HG02943 (cell line): ENCODE data around the gene PLD4.
"Not testable (repeated sequence)": the region's sequence is repeated elsewhere in the genome, so short reads cannot be mapped to it uniquely, and the experiment has no call there.

Experiments used
- ATAC-seq: cut with Tn5 transposase; IDR thresholded peaks from one replicate; pipeline ENCODE4 v1.9.1; 2021; ENCODE audit warnings: mild to moderate bottlenecking, low read depth, moderate library complexity; ENCODE audit not compliant: unreplicated experiment

PLD4 gene

GRCh38 chr14:104897330-104898194, 27.1 kb upstream of the PLD4 start:
- ATAC-seq = no peak

- ATAC-seq = no peak
Measured at GRCh38 chr14:104898195-104898558, 26.5 kb upstream of the PLD4 start.

- no peak for ATAC-seq
Measured at GRCh38 chr14:104898870-104899510, 25.7 kb upstream of the PLD4 start.

- no peak for ATAC-seq
Measured at GRCh38 chr14:104899781-104900180, 24.9 kb upstream of the PLD4 start.

- no peak for ATAC-seq
Measured at GRCh38 chr14:104900639-104901512, 23.8 kb upstream of the PLD4 start.

- no peak for ATAC-seq
Measured at GRCh38 chr14:104903990-104904389, 20.7 kb upstream of the PLD4 start.

- ATAC-seq = not testable (repeated sequence)
Measured at GRCh38 chr14:104904650-104905578, 19.8 kb upstream of the PLD4 start.

GRCh38 chr14:104905579-104905933, 19.1 kb upstream of the PLD4 start:
- ATAC-seq = not testable (repeated sequence)

GRCh38 chr14:104908303-104908702, 16.4 kb upstream of the PLD4 start:
- no peak for ATAC-seq

GRCh38 chr14:104912053-104912452, 12.6 kb upstream of the PLD4 start:
- no peak for ATAC-seq

GRCh38 chr14:104913435-104913834, 11.2 kb upstream of the PLD4 start:
- no peak for ATAC-seq

- ATAC-seq = no peak
Measured at GRCh38 chr14:104917116-104917515, 7.6 kb upstream of the PLD4 start.

- no peak for ATAC-seq
Measured at GRCh38 chr14:104917993-104918392, 6.7 kb upstream of the PLD4 start.

- ATAC-seq = not testable (repeated sequence)
Measured at GRCh38 chr14:104919152-104919992, 5.3 kb upstream of the PLD4 start.

- ATAC-seq = no peak
Measured at GRCh38 chr14:104919993-104920315, 4.7 kb upstream of the PLD4 start.

- no peak for ATAC-seq
Measured at GRCh38 chr14:104923640-104924420, 849 bp upstream of the PLD4 start.

- ATAC-seq = no peak
Measured at GRCh38 chr14:104925214-104925854, 655 bp downstream of the PLD4 start.
